Endodermal cell (in vitro differentiated cells): ENCODE data around the gene AIFM2. TPM values are rescaled to one million over a fixed set of nuclear protein-coding genes. Genes with fewer than 3 reads are reported as not detected.

ENCODE experiments used
- DNase-seq: peaks from one replicate; pipeline ENCODE4 v3.0.0-alpha.2; 2017
- H3K27ac ChIP-seq: 2 replicates; pipeline ENCODE4 v1.5.1; 2013; ENCODE audit warnings: mild to moderate bottlenecking, low read depth, low read length, moderate library complexity
- H3K27me3 ChIP-seq: 2 replicates; pipeline ENCODE4 v1.6.1; 2013; ENCODE audit warnings: mild to moderate bottlenecking, low read length, moderate library complexity; ENCODE audit not compliant: insufficient read depth, control insufficient read depth, poor library complexity, severe bottlenecking
- H3K36me3 ChIP-seq: 2 replicates; pipeline ENCODE4 v1.7.0; 2013; ENCODE audit warnings: mild to moderate bottlenecking, low read length, moderate library complexity; ENCODE audit not compliant: control insufficient read depth, insufficient read depth
- H3K4me1 ChIP-seq: one replicate; pipeline ENCODE4 v1.7.0; 2013; ENCODE audit warnings: low read length; ENCODE audit not compliant: control insufficient read depth, insufficient read depth
- H3K4me3 ChIP-seq: 2 replicates; pipeline ENCODE4 v1.5.1; 2013; ENCODE audit warnings: mild to moderate bottlenecking, low read length, moderate library complexity
- H3K9ac ChIP-seq: 2 replicates; pipeline ENCODE4 v1.6.1; 2013; ENCODE audit warnings: mild to moderate bottlenecking, low read length, moderate library complexity; ENCODE audit not compliant: poor library complexity, severe bottlenecking; ENCODE audit errors: extremely low read depth
- H3K9me3 ChIP-seq: 2 replicates; pipeline ENCODE4 v1.6.1; 2013; ENCODE audit warnings: mild to moderate bottlenecking, low read length, moderate library complexity; ENCODE audit not compliant: control insufficient read depth
- H3K27ac Mint-ChIP-seq: 2 replicates; pipeline ENCODE4 v1.8.0; 2020; ENCODE audit warnings: mixed read lengths
- H3K27me3 Mint-ChIP-seq: 2 replicates; pipeline ENCODE4 v1.8.0; 2021; ENCODE audit warnings: mild to moderate bottlenecking, mixed read lengths; ENCODE audit not compliant: insufficient read depth
- H3K36me3 Mint-ChIP-seq: 2 replicates; pipeline ENCODE4 v1.8.0; 2020; ENCODE audit warnings: low read depth, mixed read lengths
- H3K4me1 Mint-ChIP-seq: 2 replicates; pipeline ENCODE4 v1.8.0; 2020; ENCODE audit warnings: mixed read lengths
- H3K4me3 Mint-ChIP-seq: 2 replicates; pipeline ENCODE4 v1.8.0; 2020; ENCODE audit warnings: mild to moderate bottlenecking, moderate library complexity, mixed read lengths
- H3K9me3 Mint-ChIP-seq: 2 replicates; pipeline ENCODE4 v1.8.0; 2020; ENCODE audit warnings: mild to moderate bottlenecking, mixed read lengths
- CTCF ChIP-seq: fragments of 200-600 bp; sonication (generic); conservative IDR thresholded peaks from 2 replicates; pipeline ENCODE4 v1.5.0; 2021; ENCODE audit warnings: antibody characterized with exemption, mild to moderate bottlenecking
- WGBS, 2 experiments: methylation state at CpG; one replicate each; pipeline versions ENCODE4 v1.1.5 to v1.1.7; 2013; ENCODE audit warnings: missing lambda C conversion rate in 2 of 2, mixed read lengths in 1 of 2; ENCODE audit not compliant: insufficient coverage in 1 of 2, insufficient read length in 1 of 2; 5-methylcytosine and 5-hydroxymethylcytosine counted together
- total RNA-seq, 2 donors: library from RNA; stranded (reverse); fragmentation: NEBNext Ultra II Directional in 1 of 2; extraction: Animal tissue kit (Norgen Biotek cat#: 25700) in 1 of 2; gene quantifications; 2 replicates in 1 of 2; 3 replicates in 1 of 2; pipeline ENCODE4 v1.2.1, GENCODE V29; 2021

Gene AIFM2
- total RNA-seq, 2 donors from 2014 or later: 7.1 to 7.6 TPM

DNA sequence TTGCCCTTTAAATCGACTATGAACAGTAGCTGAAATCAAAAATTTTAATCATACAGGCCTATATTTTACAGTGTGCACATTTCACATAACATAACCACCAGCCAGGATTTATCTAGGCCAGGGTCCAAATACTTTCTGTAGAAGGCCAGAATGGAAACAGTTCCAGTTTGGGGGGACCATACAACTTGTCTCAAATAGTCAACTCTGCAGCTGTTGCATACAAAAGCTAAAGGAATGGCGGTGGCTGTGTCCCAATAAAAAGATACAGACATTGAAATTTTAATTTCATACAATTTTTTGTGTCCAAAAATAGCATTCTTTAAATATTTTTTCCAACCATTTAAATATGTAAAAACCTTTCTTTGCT lies 14.6 kb upstream of the AIFM2 start:
- Histone ChIP-seq H3K27ac (peak overlapping the region; percentile 76), H3K4me3 (peak overlapping the region; percentile 71), H3K36me3 (peaks cover 36% of the 10 kb centered on the region), H3K4me1 (no peaks in the 10 kb centered on the region), H3K9ac (no peak overlapping the region), H3K27me3 (peaks cover 8% of the 10 kb centered on the region), H3K9me3 (no peaks in the 10 kb centered on the region)
- Mint-ChIP-seq H3K36me3 (peaks cover 31% of the 10 kb centered on the region), H3K27me3 (no peaks in the 10 kb centered on the region), H3K4me1 (peaks cover 11% of the 10 kb centered on the region), H3K9me3 (no peaks in the 10 kb centered on the region), H3K4me3 (peak overlapping the region; percentile 65), H3K27ac (peak overlapping the region; percentile 97)
- DNase-seq: no peak
- 66 to 71% methylated on average over 2 of the region's 2 CpGs for WGBS, 2 experiments
- TF ChIP-seq CTCF: no peak

- TF ChIP-seq CTCF: peak; percentile 65
- Mint-ChIP-seq H3K36me3 (peaks cover 26% of the 10 kb centered on the region), H3K9me3 (no peaks in the 10 kb centered on the region), H3K4me1 (peaks cover 14% of the 10 kb centered on the region), H3K4me3 (peak within 1 kb of the TSS; percentile 65), H3K27ac (peak within 1 kb of the TSS; percentile 97), H3K27me3 (no peaks in the 10 kb centered on the region)
- Histone ChIP-seq H3K27ac (peak within 1 kb of the TSS; percentile 93), H3K4me1 (no peaks in the 10 kb centered on the region), H3K4me3 (peak within 1 kb of the TSS; percentile 71), H3K9ac (peak within 1 kb of the TSS; percentile 73), H3K27me3 (peaks cover 8% of the 10 kb centered on the region), H3K9me3 (no peaks in the 10 kb centered on the region), H3K36me3 (peaks cover 30% of the 10 kb centered on the region)
- DNase-seq: peak; percentile 99
- 2 to 3% methylated on average over 31 to 39 of the region's 39 CpGs for WGBS, 2 experiments
Observed at GRCh38 chr10:70146489-70147258, 14.0 kb upstream of the AIFM2 start, which contains the start of gene TYSND1. Gene TYSND1, minus strand, starts transcription at chr10:70146700. Its CDS starts 114 bp downstream, at chr10:70146586.

GRCh38 chr10:70145666-70146488 lies 13.3 kb upstream of the AIFM2 start:
- peak; percentile 87 for DNase-seq
- WGBS, 2 experiments: 1 to 3% methylated on average over 26 to 98 of the region's 98 CpGs
- peaks cover 21% of the 10 kb centered on the region for H3K36me3 Mint-ChIP-seq
- peak overlapping the region; percentile 92 for H3K27ac Mint-ChIP-seq
- peak overlapping the region; percentile 65 for H3K4me3 Mint-ChIP-seq
- TF ChIP-seq CTCF: peak; percentile 77
- H3K4me3 ChIP-seq: peak overlapping the region; percentile 71
- H3K36me3 ChIP-seq: peaks cover 23% of the 10 kb centered on the region
- no peaks in the 10 kb centered on the region for H3K9me3 Mint-ChIP-seq
- no peaks in the 10 kb centered on the region for H3K4me1 ChIP-seq
- no peaks in the 10 kb centered on the region for H3K9me3 ChIP-seq
- H3K27me3 Mint-ChIP-seq: no peaks in the 10 kb centered on the region
- peaks cover 8% of the 10 kb centered on the region for H3K27me3 ChIP-seq
- peaks cover 14% of the 10 kb centered on the region for H3K4me1 Mint-ChIP-seq
- H3K9ac ChIP-seq: peak overlapping the region; percentile 73
- H3K27ac ChIP-seq: peak overlapping the region; percentile 93
